Measurements from ENCODE around the gene TLE4. TPM values are rescaled to one million over a fixed set of nuclear protein-coding genes. Genes with fewer than 3 reads are reported as not detected.
A peak's percentile ranks its signal among the peaks of the same experiment; 100 is the strongest.

TLE4 gene
- total RNA-seq, 1 donor from 2014 or later = 102 TPM

GRCh38 chr9:79671558-79671957, 99.8 kb downstream of the TLE4 start:
- H3K4me1 Mint-ChIP-seq (ENCODE audit: unreplicated experiment) = peaks cover 46% of the 10 kb centered on the region
- H3K4me3 Mint-ChIP-seq (ENCODE audit: unreplicated experiment) = no peak overlapping the region
- no peaks in the 10 kb centered on the region for H3K27me3 Mint-ChIP-seq (ENCODE audit: unreplicated experiment)
- no peak for DNase-seq (ENCODE audit: extremely low spot score, unreplicated experiment)
- H3K27ac Mint-ChIP-seq (ENCODE audit: unreplicated experiment) = peak overlapping the region; percentile 6
- TF ChIP-seq, protein P1, sequence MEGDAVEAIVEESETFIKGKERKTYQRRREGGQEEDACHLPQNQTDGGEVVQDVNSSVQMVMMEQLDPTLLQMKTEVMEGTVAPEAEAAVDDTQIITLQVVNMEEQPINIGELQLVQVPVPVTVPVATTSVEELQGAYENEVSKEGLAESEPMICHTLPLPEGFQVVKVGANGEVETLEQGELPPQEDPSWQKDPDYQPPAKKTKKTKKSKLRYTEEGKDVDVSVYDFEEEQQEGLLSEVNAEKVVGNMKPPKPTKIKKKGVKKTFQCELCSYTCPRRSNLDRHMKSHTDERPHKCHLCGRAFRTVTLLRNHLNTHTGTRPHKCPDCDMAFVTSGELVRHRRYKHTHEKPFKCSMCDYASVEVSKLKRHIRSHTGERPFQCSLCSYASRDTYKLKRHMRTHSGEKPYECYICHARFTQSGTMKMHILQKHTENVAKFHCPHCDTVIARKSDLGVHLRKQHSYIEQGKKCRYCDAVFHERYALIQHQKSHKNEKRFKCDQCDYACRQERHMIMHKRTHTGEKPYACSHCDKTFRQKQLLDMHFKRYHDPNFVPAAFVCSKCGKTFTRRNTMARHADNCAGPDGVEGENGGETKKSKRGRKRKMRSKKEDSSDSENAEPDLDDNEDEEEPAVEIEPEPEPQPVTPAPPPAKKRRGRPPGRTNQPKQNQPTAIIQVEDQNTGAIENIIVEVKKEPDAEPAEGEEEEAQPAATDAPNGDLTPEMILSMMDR (IDR thresholded peaks at IDR 0.05) = no peak
- H3K36me3 Mint-ChIP-seq (ENCODE audit: unreplicated experiment) = peaks cover 44% of the 10 kb centered on the region
- H3K9me3 Mint-ChIP-seq (ENCODE audit: unreplicated experiment) = no peaks in the 10 kb centered on the region

- no peak overlapping the region for H3K27ac Mint-ChIP-seq (ENCODE audit: unreplicated experiment)
- TF ChIP-seq, protein P1 (IDR thresholded peaks at IDR 0.05) = no peak
- no peaks in the 10 kb centered on the region for H3K9me3 Mint-ChIP-seq (ENCODE audit: unreplicated experiment)
- peaks cover 41% of the 10 kb centered on the region for H3K36me3 Mint-ChIP-seq (ENCODE audit: unreplicated experiment)
- no peaks in the 10 kb centered on the region for H3K27me3 Mint-ChIP-seq (ENCODE audit: unreplicated experiment)
- no peak for DNase-seq (ENCODE audit: extremely low spot score, unreplicated experiment)
- H3K4me1 Mint-ChIP-seq (ENCODE audit: unreplicated experiment) = peaks cover 46% of the 10 kb centered on the region
- no peak overlapping the region for H3K4me3 Mint-ChIP-seq (ENCODE audit: unreplicated experiment)
These were observed 100.5 kb downstream of the TLE4 start for GRCh38 chr9:79672236-79672635.

DNA sequence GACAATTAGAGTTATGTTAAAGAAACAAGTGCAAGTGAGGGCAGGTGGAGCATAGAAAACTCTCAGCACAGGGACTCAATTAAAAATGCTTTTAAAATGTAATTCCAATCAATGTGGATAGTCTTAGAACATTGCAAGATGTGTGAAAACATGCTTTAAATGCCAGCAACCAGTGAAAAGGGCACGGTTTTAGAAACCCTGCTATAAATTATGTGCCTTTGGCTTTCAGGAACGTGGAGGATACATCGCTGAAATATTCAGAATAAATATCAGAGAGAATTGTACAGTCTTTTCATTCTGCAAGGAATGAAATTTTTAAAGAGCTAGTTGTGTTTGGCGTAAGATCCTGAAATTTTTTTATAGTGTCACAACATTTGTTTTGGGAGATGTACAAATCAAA, 101.1 kb downstream of the TLE4 start:
- peaks cover 41% of the 10 kb centered on the region for H3K36me3 Mint-ChIP-seq (ENCODE audit: unreplicated experiment)
- no peak overlapping the region for H3K27ac Mint-ChIP-seq (ENCODE audit: unreplicated experiment)
- H3K9me3 Mint-ChIP-seq (ENCODE audit: unreplicated experiment) = no peaks in the 10 kb centered on the region
- TF ChIP-seq, protein P1 (IDR thresholded peaks at IDR 0.05) = no peak
- H3K27me3 Mint-ChIP-seq (ENCODE audit: unreplicated experiment) = no peaks in the 10 kb centered on the region
- DNase-seq (ENCODE audit: extremely low spot score, unreplicated experiment) = no peak
- peaks cover 46% of the 10 kb centered on the region for H3K4me1 Mint-ChIP-seq (ENCODE audit: unreplicated experiment)
- H3K4me3 Mint-ChIP-seq (ENCODE audit: unreplicated experiment) = no peak overlapping the region

DNA sequence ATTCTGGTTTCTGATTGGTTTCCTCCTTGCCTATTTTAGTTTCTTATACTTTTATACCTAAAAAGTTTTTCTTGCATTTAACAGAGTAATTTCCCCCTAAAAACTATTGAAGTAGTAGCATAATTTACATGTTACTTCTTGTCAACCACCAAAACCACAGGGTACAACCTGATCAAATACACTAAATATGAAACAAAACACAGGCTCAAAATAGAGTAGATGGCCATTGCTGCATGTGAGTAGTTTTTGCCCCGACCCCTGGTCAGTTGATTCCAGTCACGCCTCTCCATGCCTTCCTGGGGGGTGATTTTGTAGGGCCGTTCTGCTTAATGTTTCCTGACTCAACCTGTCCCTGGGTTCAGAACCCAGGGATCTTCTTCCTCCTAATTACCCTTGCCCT, 101.8 kb downstream of the TLE4 start:
- peaks cover 38% of the 10 kb centered on the region for H3K36me3 Mint-ChIP-seq (ENCODE audit: unreplicated experiment)
- H3K4me1 Mint-ChIP-seq (ENCODE audit: unreplicated experiment) = peaks cover 39% of the 10 kb centered on the region
- peak overlapping the region; percentile 44 for H3K27ac Mint-ChIP-seq (ENCODE audit: unreplicated experiment)
- no peak for DNase-seq (ENCODE audit: extremely low spot score, unreplicated experiment)
- H3K9me3 Mint-ChIP-seq (ENCODE audit: unreplicated experiment) = no peaks in the 10 kb centered on the region
- H3K27me3 Mint-ChIP-seq (ENCODE audit: unreplicated experiment) = no peaks in the 10 kb centered on the region
- no peak overlapping the region for H3K4me3 Mint-ChIP-seq (ENCODE audit: unreplicated experiment)
- TF ChIP-seq, protein P1 (IDR thresholded peaks at IDR 0.05) = no peak

DNA sequence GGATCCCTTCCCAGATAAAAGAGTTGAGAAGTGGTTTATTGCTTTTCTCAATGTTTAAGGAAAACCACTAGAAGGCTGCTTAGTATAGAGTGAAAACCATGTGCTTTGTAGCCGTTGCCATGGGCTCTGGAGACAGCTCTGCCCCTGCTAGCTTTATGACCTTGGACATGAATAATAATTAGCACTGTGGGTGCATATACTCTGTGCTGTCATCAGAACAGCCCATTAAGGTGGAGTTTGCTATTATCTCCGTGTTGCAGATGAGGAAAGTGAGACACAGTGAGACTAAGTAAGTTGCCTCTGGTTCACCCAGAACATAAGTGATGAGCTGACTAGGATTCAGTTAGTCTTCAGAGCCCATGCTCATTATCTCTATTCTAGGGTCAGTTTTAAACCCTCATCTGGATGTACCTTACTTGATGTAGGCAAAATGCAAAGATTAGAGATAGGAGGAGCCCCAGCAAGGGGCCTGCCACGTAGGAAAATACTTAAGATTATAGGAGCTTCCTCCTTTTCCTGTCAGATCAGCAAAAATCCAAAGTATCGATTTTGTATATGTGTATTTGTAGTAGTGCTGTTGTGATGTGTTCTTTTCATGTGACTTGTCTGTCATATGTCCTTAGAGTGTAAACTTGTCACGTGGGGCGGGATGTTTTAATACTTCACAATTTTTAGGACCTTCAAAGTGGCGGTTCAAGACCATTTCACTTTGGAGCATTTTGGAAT, 102.5 kb downstream of the TLE4 start:
- TF ChIP-seq, protein P1 (IDR thresholded peaks at IDR 0.05) = no peak
- peaks cover 35% of the 10 kb centered on the region for H3K4me1 Mint-ChIP-seq (ENCODE audit: unreplicated experiment)
- peaks cover 38% of the 10 kb centered on the region for H3K36me3 Mint-ChIP-seq (ENCODE audit: unreplicated experiment)
- no peaks in the 10 kb centered on the region for H3K9me3 Mint-ChIP-seq (ENCODE audit: unreplicated experiment)
- H3K27me3 Mint-ChIP-seq (ENCODE audit: unreplicated experiment) = no peaks in the 10 kb centered on the region
- peak overlapping the region; percentile 44 for H3K27ac Mint-ChIP-seq (ENCODE audit: unreplicated experiment)
- DNase-seq (ENCODE audit: extremely low spot score, unreplicated experiment) = no peak
- no peak overlapping the region for H3K4me3 Mint-ChIP-seq (ENCODE audit: unreplicated experiment)
